Activated CD4-positive, alpha-beta T cell treated with anti-CD3 and anti-CD28 coated beads for 1 hour (primary cell): ENCODE measurements around the gene KDM1A.

Source experiments
- DNase-seq: peaks from one replicate; pipeline ENCODE4 v3.0.0-alpha.2; 2020

KDM1A gene

DNA sequence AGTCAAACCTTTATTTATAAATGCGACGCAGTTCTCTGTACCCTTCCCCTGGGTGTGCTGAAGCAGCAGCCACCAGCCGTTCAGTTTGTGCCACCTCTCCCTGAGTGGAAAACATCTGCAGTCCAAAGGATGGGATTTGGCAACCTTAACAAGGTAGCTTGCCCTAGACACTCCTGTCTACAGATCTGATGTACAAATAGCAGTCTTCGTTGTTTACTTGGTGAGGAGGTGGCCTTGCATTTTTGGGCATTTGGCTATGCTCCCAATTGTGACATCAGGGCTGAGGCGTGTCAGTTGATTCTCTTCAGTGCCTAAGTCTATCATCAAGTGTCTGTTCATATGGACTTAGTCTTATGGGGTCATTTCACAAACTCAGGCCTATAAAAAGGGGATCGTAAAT, 59.8 kb downstream of the KDM1A start:
- no peak for DNase-seq

DNA sequence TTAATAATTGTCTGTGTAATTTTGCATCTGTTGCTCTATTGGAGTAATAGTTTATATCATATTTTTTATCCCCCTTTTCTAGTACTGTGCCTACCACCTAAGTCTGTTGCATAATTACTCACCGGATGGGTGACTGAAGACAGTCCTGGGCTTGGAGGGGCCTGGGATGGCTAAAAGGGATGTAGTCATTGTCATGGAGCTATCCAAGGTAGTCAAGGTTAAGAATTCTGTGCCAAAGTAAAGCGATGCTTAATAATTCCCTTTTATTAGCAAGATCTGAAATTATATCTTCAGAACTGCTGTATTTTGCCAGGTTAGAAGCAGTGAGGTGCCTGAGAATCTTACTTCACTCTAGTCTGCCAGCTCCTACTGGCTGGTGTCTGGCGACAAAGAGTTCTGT, 61.6 kb downstream of the KDM1A start:
- DNase-seq: no peak

DNA sequence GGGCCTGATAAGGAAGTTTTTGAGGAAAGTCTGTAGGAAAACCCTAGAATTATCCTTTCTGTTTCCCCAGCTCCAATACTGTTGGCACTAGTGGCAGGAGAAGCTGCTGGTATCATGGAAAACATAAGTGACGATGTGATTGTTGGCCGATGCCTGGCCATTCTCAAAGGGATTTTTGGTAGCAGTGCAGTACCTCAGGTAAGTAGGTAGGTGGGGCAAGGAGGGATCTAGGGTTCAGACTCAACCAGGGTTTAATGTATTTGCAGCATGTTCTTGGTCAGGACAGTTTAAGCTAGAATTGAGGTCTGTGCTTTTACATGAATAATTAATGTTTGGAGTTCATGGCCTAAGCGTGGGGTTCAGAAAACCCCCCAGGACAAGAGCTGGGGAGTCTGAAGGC, 62.1 kb downstream of the KDM1A start:
- DNase-seq: no peak

DNA sequence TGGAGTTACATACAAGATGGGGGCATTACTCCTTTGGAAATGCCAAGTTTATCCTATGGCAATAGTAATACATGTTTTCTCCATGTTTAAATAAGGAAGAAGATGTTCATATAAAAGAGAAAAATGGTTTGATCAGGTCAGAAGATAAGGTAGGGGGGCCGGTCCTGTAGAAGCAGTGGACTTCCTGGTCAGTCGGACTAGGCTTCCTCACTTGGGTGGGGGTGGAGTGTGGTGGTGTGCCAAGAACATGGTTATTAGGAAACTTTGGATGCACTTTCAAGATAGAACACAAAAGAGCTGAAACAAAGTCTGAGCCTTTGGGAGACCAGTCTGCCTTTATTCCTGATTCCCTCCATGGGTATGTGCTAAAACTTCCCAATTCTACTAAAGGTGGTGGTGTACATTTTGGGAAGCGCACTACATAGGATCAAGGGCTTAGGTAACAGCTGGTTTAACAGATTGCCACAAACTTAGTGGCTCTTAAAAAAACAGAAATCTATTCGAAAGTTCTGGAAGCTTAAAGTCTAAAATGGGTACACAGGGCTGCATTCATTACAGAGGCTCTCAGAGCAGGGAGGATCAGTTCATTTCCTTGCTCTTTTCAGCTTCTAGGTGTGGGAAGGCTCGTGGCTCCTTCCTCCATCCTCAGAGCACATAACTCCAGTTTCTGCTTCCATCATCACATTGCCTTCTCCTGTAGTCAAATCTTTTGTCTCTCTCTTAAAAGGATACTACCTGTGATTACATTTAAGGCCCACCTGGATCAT, 64.6 kb downstream of the KDM1A start:
- DNase-seq: no peak

DNA sequence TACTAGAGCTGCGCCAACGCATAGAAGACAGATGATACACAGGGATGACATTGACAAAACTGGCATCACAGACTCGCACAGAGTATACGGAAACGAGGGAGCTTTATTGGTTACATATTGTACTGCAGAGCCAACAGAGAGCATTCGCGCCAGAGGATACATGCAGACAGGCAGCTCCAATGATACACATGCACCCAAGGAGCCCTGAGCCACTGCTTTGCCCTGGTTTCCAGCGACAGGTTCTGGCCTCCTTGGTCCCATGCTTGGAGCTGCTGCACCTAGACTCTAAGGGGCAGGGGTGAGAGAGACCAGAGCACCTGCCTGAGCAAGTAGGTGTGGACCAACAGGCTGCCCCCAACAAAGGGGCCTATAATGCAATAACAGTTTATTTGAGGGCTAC, 65.6 kb downstream of the KDM1A start:
- DNase-seq: no peak

DNA sequence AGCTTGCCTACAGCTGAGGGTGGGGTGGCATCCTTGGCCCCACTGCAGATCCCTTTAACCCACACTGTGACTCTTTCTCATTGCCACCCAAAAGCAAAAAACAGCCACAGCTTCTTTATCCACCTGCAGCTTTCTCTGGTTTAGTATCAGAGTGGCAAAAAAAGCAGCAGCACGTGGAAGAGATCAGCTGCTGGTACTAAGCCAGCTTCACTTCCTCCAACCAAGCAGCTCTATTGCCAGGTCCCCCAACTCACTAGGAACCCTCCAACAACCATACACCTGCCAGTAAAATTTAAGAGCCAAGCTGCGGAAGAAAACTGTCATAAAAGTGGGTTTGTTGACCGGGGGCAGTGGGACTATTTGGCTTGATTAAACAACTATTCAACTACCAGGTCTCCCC, 66.4 kb downstream of the KDM1A start:
- DNase-seq: no peak

DNA sequence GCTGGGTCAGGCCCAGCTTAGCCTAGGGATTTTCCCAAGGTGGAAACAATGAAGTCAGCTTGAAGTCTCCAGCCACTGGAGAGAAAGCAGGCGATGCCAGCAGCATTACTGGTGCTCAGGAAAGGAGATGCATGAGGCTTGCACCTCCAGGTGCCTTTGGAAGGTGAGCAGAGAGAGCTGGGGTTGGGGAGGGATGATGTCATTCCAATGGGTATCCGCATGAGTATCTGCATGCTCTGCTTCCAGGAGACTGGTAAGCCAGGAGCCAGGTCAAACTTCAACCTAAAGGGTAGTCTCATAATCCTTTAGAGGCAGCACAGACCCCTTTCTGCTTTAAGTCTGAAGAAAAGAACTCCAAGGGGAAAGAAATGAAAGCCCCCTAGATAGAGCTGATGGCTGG, 68.8 kb downstream of the KDM1A start:
- no peak for DNase-seq

DNA sequence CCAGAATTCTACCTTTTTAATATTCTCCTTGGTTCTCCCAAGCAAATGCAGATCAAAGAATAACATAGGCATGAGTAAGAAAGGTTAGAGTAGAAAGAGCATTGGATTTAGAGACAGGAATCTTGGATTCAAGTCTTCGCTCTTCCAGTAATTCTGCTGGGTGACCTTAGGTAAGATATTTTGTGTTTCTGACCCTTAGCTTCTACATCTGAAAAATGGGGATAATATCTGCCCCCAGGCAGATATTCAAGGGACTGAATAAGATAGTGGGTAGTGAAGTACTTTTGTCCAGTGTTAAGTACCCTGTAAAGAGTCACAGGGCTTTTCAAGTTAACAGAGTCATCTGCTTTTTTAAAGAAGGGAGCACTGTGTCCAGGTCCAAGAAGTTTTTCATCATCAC, 70.8 kb downstream of the KDM1A start:
- DNase-seq: no peak

DNA sequence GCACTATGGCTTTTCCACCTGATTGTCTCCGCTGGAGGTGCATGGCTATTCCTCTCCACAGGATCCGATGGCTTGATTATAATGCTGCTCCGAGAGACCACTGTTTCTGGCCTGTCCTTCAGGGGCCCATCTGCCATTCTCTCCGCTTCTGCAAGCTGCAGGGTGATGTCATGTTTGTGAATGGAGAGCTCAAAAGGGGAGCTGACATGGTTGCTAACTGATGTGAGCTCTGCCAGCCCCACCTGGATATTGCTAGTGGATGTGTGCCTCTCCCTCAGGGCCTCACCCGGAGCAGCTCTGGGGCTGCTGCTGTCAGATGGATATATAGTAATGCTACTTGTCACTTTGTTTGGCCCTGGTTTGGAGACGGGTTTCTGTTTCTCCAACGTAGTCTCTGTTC, 72.3 kb downstream of the KDM1A start:
- DNase-seq: no peak

DNA sequence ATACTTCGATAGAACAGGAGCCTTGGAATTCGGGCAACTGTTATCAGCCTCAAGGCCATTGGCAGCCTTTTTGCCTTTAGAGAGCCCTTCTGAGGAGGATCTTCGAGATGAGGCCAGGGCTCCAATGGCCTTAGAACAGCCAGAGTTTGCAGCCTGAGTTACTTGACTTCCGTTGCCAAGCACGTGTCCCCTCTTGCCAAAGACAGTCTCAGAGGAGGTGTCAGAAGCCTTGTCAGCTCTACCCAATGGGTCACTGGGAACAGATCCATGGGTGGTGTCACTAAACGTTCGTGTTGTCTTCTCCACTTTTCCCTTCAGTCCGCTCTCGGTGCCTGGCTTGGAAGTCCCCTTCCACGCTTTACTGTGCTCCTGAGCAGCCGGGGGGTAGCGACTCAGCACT, 73.2 kb downstream of the KDM1A start:
- no peak for DNase-seq

DNA sequence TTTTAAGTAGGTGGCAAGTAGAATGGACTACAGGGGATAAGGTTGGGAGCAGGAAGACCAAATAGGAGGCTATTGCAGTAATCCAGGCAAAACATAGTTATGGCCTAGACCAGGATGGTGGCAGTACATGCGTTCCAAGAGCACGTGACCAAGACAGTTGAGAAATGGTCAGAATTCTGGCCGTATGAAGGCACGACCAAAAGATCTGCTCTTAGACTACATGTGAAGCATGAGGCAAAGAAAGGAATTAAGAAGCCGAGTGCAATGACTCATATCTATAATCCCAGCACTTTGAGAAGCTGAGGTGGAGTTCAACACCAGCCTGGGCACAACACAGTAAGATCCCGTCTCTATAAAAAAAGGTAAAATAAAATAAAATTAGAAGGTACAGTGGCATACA, 78.0 kb downstream of the KDM1A start:
- DNase-seq: no peak

DNA sequence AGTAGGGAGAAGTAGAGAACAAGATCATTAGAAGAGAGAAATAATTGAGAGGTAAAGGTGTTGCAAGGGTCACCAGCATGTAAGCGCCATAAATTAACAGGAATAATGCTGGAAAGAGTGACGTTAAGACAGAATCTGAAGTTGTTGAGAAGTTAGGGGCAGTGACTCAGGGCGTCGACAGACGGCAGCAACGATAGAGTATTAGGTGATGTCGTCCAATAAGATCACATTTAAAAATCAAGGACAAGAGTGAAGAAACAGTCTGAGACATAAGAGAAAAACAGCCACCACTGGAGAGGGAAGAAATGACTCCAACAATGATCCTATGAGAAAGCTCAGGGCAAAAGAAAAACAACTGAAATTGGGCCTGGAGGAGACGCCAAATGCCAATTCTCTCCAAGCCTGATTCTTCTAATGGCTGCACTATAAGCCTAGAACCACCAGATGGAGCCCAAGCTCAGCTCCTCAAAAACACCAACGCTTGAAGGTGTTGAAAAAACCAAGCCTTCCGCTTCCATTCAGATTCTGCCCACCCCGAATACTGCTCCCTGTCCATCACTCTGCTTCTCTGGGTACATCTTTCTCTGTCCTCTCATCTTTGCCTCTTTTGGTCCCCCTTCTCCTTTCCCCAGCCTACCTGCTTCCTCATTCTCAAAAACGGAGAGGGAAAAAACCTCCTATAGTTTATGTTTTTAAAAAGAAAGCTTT, 79.3 kb downstream of the KDM1A start:
- peak; percentile 43 for DNase-seq

DNA sequence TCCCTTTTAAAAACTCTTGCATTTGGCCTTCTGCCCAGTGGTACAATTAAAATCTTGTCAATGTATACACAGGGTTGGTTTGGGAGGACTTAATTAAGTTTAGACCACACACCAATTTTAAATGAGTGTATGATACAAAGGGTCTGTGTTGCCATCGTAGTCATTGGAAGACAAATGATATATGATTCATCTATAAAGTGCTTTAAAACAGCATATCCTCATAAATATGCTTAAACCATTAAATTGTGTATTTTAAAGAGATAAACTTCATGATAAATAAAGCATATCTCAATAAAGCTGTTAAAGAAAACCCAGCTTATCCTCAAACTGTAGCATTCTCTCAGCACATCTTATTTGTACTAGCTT, 79.9 kb downstream of the KDM1A start:
- DNase-seq: no peak

DNA sequence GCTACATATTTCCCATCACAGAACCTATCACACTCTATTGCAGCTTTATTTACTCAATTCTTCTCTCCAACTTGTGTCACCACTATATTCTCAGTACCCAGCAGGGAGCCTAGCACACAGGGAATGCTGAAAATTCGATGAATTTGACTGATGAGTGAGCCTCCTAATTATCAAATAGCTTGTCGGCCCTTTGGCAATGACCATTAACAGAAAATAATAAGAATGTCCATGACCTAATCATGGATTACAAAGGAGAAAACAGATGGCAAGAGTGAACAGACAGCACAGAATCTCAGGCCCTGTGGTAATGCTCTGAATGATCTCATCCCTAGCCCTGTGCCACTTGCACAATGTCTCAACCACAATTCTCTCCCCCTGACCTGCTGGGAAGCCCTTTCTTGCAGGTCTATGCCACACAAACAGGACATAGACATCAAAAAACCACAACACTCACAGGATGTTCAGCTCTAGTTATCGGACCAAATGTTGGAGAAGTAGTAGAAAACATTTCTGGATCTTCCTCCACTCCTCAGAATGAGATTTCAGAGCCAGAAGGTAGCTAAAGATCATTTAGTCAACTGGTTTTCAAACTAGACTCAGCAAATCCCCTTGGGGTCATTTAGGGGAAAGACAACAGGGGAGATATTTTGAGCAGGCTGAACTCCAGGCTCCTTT, 80.9 kb downstream of the KDM1A start:
- no peak for DNase-seq

DNA sequence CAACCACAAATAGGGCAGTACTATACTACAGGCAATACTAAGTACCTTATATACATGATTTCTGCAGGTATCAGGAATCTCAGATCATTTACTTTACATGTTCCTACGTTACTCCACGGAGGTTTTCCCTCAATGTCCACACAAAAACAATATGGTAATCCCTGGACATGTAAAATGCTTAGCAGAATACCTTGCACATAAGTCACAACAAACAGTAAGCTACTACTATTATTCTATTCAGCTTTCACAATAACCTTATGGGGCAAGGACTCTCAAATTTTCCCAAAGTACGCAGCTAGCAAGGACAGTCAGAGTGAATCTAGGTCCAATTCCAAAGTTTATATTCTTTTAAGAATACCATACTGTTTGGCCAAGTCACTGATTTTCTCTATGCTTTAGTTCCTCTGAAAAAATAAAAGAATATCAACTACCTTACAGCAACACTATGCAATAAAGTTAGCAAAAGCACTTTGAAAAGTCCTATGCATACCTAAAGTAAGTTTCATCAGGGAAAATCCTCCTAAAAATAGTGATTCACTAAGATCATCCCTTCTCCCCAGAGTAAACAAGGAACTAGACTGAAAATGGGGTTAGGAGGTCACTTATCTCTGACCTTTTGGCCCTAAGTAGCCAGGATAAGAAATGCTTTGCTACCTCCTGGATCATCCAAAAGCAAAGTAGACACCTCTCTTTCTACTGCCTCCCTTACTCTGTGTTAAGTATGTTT, 82.0 kb downstream of the KDM1A start:
- DNase-seq: no peak

DNA sequence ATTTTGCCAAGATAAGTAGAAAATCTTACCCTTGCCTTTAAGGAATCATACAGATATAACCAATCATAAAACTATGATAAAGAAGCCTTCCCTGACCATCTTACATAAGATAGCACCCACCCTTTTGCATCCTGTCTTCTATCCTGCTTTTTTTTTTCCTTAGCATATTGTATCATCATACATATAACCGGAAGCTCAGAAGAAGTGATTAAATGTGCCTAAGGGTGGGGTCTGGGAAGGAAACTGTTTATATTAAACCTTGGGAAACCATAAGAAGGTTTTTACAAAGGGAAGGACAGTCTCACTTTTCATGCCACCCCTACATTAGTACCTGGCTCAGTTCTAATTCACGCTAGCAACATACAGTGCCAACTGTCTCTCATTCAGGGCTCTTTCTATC, 82.6 kb downstream of the KDM1A start:
- DNase-seq: no peak

DNA sequence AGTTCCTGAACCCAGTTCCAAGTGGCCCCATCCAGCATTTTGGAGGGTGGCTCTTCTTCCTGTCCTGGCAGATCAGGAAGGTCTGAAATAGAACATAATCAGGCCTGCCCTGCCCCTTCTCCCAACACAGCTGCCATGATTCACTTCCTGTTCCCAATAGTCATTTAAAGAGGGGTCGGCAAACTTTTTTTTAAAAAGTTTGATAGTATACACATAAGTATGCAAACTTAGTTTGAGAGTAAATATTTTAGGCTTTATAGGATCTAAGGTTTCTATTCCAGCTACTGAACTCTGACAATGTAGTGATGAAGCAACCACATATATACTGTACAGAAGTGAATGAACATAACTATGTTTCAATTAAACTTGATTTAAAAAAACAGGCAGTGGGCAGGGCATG, 83.0 kb downstream of the KDM1A start:
- DNase-seq: no peak

DNA sequence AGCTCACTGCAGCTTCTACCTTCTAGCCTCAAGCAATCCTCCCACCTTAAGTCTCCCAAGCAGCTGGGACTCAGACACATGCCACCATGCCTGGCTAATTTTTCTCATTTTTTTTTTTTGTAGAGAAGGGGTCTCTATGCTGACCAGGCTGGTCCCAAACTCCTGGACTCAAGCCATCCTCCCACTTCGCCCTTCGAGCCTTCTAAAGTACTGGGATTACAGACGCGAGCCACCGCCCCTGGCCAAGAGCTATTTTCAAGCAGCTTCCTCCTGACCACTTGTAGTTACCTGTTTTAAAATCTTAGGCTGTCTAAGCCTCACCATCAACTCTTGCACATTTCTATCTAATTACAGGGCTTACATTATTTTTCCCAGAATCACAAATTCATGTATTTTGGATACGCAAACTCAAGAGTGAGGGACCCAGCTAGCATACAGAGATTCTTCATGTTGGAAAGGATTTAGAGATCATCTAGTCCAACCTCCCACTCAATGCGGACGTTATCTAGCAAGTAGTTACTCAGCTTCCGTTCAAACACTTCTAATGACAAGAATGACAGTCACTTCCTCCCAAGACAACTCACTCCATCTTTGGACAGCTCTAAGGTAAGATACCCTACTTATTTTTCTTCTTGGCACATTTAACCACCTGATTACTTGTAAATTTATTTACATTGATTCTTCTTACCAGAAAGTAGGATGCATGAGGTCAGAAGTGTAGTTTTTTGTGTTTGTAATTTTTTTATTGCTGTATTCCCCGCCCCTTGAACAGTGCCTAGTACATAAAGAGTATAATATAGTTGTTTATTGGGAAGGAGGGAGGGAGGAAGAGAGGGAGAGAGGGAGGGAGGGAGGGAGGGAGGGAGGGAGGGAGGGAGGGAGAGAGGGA, 84.0 kb downstream of the KDM1A start:
- DNase-seq: no peak

DNA sequence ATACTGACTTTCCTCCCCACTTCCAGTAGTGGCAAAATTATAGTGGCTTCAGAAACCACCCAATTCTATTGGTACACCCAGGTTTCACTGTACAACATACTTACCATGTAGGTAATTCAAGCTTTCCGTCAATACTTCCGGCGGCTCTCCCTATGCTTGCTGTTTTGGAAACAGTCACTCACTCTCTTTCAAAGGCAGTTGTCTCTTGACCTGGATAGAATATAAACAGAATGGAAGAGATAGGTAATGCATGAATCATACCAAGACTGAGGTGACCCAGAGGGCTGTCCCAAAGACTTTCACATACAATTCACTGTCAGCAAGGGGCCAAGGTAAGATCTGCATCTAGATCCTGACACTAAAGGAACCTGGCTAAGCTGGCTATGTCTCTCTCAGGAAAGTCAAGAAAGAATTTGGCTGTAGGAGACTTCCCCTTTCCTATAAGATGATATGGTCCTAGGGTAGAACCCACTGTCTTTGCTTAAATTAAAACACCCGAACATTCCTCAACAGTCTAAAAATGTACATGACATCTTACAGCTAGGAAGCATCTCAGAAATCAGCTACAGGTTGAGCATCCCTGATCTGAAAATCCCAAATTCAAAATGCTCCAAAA, 89.8 kb downstream of the KDM1A start:
- DNase-seq: no peak

DNA sequence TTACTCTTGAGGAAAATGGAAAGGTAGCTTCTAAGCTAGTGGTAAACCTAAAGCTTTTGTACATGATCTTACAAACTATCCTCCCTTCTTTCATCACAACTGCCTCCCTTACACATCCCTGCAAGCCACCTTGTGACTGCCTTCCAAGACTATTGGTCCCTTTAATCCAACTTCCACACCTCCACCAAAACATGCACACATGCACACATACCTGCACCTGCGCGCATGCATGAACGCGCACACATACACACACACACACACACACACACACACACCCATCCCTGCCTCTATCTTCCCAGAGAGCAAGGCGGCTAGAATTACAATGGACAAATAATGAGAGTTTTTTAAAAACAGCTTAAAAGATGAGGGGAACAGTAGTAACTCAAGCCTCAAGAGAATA, 91.1 kb downstream of the KDM1A start:
- no peak for DNase-seq

DNA sequence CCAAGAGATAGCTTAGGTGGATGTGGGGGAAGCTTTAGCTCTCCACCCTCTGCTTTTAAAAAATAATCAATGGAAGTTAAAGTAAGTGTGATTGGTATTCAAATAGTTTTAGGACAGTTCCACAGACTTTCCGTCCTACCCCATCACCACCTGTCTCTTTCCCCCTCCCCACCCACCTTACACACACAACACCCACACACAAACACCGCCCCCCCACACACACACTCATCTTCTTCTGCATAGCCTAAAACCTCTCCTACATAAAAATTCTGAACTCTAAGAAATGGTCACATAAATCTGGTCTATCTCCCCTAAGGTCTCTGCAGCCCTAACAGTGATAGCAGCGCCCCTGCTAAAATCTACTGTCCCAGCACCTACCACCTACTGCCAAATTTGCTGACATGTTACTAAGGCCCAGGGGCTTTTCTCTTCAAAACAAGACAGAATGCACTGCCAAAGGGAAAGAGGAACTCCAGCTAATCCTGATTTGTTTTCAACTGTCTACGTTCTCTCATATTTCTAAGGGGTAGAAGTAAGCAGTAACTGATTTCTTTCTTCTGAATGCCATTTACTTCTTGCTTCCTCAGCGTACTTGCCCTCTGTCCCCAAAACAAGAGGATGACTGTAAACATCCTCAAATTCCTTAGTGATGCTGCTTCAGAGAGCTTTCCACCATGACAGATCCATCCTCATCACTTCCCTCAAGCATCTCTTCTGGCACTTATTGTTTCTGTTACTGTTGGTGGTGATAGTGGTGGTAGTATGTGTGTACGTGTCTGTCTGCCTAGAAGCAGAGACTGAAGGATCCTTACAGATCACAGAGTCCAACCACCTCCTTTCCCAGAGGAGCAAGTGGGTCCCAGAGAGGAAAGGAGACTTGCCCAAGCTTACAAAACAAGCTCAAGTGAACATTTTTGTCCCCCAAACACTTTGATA, 92.6 kb downstream of the KDM1A start:
- no peak for DNase-seq
